ENCODE data around the gene PSMB8. TPM values are rescaled to one million over a fixed set of nuclear protein-coding genes. Genes with fewer than 3 reads are reported as not detected.

The PSMB8 gene
- total and polyA plus RNA-seq, 2 of the 4 experiments (the other 2 are of a cell fraction), result 31.6 to 33.3 TPM

- H3K36me3 ChIP-seq (ENCODE audit: control insufficient read depth, insufficient read depth, low read length), result no peaks in the 10 kb centered on the region; the same call in 1 of the 2 replicates
- H3K4me2 ChIP-seq (ENCODE audit: low read depth, low read length), result no peak overlapping the region
- dilution Hi-C loops (cut with HindIII; ENCODE audit: low sequenced_read_pairs, unreplicated experiment) (no loop called here), in situ Hi-C loops (cut with MboI; ENCODE audit: low sequenced_read_pairs) (no loop called here), intact Hi-C loops (cut with micrococcal nuclease) (loop anchor here (10.0 kb wide), 2 partner anchors 158 to 198 kb away; partner anchors contain the start of gene HLA-DQB1)
- H2BK5ac ChIP-seq (ENCODE audit: low read depth, low read length, poor library complexity, severe bottlenecking), result no peak overlapping the region
- no peak overlapping the region for H2AFZ ChIP-seq (replicated peaks; ENCODE audit: low read length, poor library complexity)
- H3K27ac ChIP-seq (ENCODE audit: insufficient read depth, low read length), result no peak overlapping the region
- no peak overlapping the region for H3K4me3 ChIP-seq (ENCODE audit: insufficient read depth, low read depth, low read length)
- H3K14ac ChIP-seq (replicated peaks; ENCODE audit: low read depth, low read length), result no peak overlapping the region
- H4K20me1 ChIP-seq (ENCODE audit: insufficient read depth, low read length), result no peaks in the 10 kb centered on the region
- H4K91ac ChIP-seq (ENCODE audit: insufficient read depth, low read depth, low read length), result no peak overlapping the region
- no peak overlapping the region for H4K8ac ChIP-seq (ENCODE audit: low read depth in 2 of 2, low read length in 2 of 2)
- no peak overlapping the region for H3K9ac ChIP-seq (ENCODE audit: low read depth, low read length)
- POLR2A ChIA-PET (ENCODE audit: unreplicated experiment), result no interaction called here
- no peak overlapping the region for H3K4ac ChIP-seq (ENCODE audit: low read depth, low read length)
- no peak overlapping the region for H2BK120ac ChIP-seq (ENCODE audit: low read depth, low read length)
- no peak overlapping the region for H2AK9ac ChIP-seq (replicated peaks; ENCODE audit: low read depth, low read length, poor library complexity)
- H3K4me1 ChIP-seq (ENCODE audit: control insufficient read depth, insufficient read depth, low read length), result peaks cover 2% of the 10 kb centered on the region; the same call in 1 of the 2 replicates
- no peak overlapping the region for H2BK20ac ChIP-seq (ENCODE audit: low read depth, low read length)
- ATAC-seq (ENCODE audit: low read depth) (no peak), DNase-seq (no peak)
- no peak overlapping the region for H4K5ac ChIP-seq (ENCODE audit: low read depth, low read length)
- no peaks in the 10 kb centered on the region for H3K79me1 ChIP-seq (ENCODE audit: low read depth in 1 of 2, low read length in 2 of 2)
- CTCF ChIA-PET, result interaction anchor here (0.7 to 1.6 kb wide), 2 partner anchors 24 to 30 kb away, joined by 4 to 6 read pairs; partner anchors contain the start of gene TAP2
- H3K9me1 ChIP-seq (ENCODE audit: insufficient read depth, low read length), result no peaks in the 10 kb centered on the region
- H3K23ac ChIP-seq (ENCODE audit: low read depth, low read length), result no peak overlapping the region
- H2AK5ac ChIP-seq (ENCODE audit: low read depth, low read length), result no peak overlapping the region
- H3K9me3 ChIP-seq (ENCODE audit: control insufficient read depth, insufficient read depth, low read length), result no peaks in the 10 kb centered on the region
- TF ChIP-seq CEBPB (IDR thresholded peaks at IDR 0.05; ENCODE audit: low read depth, low read length) (peak; percentile 88), SMC3 (IDR thresholded peaks at IDR 0.05; ENCODE audit: low read depth, low read length) (no peak)
- no peak overlapping the region for H3K18ac ChIP-seq (ENCODE audit: low read depth, low read length)
- H2BK15ac ChIP-seq (ENCODE audit: low read depth, low read length), result no peak overlapping the region
- peaks cover 15% of the 10 kb centered on the region for H3K27me3 ChIP-seq (ENCODE audit: control insufficient read depth, insufficient read depth, low read length)
- WGBS, 2 experiments (ENCODE audit: extremely low coverage in 2 of 2, insufficient read length in 1 of 2), result no CpG with 5 or more reads among the region's 3 CpGs
- H3K56ac ChIP-seq (ENCODE audit: extremely low read depth, insufficient read depth, low read length), result no peak overlapping the region
- no TSS peak for BruUV-seq (replicated peaks)
Measured at GRCh38 chr6:32862725-32863124, 18.9 kb upstream of the PSMB8 start.

Data from IMR-90 (cell line).